RWPE1 (cell line): ENCODE measurements around the gene CACFD1.
"Not testable (repeated sequence)": the region's sequence is repeated elsewhere in the genome, so short reads cannot be mapped to it uniquely, and the experiment has no call there.

Experiments used
- CTCF ChIA-PET: fragments of 350-600 bp; sonication (Branson Sonifier 250); formaldehyde crosslinking; extraction: SDS; loops from one replicate; lab custom pipeline; 2021; lab: Yijun Ruan, JAX
- POLR2A ChIA-PET: fragments of 400-600 bp; formaldehyde crosslinking; extraction: SDS; loops from one replicate; lab custom pipeline; 2020; ENCODE audit warnings: antibody characterized with exemption; ENCODE audit not compliant: low non-redundant PET; lab: Yijun Ruan, JAX
- DNase-seq: peaks from one replicate; pipeline ENCODE4 v3.0.0; 2012; ENCODE audit warnings: low spot score
- H3K27ac ChIP-seq: fragments of 450-650 bp; 2 replicates; pipeline ENCODE4 v1.5.1; 2017
- TF ChIP-seq, protein P1 (sequence below): fragments of 450-650 bp; conservative IDR thresholded peaks from 2 replicates; pipeline ENCODE4 v1.5.1; 2017; ENCODE audit warnings: low read depth, mild to moderate bottlenecking

The CACFD1 gene

DNA sequence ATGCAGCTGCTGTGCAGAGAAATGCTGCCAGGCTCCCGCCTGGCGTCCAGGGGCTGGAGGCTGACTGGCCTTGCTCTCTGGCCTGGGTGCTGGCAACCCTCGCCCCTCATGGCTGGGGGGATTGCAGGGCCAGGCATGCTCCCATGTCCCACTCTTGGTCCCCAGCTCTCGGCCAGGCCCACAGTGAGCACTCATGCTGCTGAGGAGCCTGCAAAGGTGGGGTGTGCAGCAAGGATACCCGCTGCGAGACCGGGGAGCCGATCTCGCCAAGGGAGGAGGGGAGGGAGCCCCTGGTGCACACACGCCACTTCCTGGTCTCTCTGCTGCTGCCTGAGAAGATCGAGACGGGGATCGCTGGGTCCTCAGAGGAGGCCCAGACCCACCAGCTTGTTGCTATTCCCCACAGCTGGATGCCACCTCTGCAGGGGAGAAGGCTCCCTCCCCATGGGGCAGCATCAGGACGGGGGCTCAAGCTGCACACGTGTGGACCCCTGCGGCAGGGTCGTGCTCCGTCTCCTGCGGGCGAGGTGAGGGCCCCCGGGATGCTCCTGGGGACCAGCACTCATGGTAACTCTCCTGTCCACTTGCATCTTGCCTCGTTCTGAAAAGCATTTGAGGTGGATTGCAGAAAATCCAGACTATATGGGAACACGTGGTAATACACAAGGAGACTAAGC lies 14.3 kb upstream of the CACFD1 start:
- CTCF ChIA-PET = no interaction called here

DNA sequence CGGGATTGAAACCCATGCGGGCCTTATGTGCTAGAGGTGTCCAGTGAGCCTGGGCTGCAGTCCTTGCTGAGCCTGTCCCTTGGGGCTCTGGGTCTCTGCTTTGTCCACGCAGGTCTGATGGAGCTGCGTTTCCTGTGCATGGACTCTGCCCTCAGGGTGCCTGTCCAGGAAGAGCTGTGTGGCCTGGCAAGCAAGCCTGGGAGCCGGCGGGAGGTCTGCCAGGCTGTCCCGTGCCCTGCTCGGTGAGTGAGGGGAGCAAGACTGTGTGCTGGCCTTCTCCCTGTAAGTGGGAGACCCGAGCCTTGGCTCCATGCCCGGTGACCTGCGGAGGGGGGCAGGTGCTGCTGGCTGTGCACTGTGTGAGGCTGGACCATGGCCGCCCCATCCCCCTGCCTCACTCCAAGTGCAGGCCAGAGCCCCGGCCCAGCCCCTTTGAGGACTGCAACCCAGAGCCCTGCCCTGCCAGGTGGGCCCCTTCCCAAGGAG lies 11.2 kb upstream of the CACFD1 start:
- TF ChIP-seq, protein P1, sequence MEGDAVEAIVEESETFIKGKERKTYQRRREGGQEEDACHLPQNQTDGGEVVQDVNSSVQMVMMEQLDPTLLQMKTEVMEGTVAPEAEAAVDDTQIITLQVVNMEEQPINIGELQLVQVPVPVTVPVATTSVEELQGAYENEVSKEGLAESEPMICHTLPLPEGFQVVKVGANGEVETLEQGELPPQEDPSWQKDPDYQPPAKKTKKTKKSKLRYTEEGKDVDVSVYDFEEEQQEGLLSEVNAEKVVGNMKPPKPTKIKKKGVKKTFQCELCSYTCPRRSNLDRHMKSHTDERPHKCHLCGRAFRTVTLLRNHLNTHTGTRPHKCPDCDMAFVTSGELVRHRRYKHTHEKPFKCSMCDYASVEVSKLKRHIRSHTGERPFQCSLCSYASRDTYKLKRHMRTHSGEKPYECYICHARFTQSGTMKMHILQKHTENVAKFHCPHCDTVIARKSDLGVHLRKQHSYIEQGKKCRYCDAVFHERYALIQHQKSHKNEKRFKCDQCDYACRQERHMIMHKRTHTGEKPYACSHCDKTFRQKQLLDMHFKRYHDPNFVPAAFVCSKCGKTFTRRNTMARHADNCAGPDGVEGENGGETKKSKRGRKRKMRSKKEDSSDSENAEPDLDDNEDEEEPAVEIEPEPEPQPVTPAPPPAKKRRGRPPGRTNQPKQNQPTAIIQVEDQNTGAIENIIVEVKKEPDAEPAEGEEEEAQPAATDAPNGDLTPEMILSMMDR = no peak
- no peak overlapping the region for H3K27ac ChIP-seq
- ChIA-PET POLR2A (no interaction called here), CTCF (no interaction called here)
- no peak for DNase-seq

More for the DNA sequence above, 14.3 kb upstream of the CACFD1 start:
- POLR2A ChIA-PET = no interaction called here
- H3K27ac ChIP-seq = no peak overlapping the region
- DNase-seq = no peak
- TF ChIP-seq, protein P1 = no peak

DNA sequence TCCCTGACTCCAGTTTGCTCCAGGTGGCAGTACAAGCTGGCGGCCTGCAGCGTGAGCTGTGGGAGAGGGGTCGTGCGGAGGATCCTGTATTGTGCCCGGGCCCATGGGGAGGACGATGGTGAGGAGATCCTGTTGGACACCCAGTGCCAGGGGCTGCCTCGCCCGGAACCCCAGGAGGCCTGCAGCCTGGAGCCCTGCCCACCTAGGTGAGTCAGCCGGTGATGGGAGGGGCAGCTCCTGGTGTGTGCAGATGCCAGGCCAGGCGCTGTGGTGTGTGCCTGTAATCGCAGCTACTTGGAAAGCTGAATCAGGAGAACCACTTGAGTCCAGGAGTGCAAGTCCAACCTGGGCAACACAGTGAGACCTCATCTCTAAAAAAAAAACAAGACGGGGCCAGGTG lies 10.0 kb upstream of the CACFD1 start:
- TF ChIP-seq, protein P1 = no peak
- POLR2A ChIA-PET = interaction anchor here (0.6 kb wide), 1 partner anchor 103 kb away, joined by 7 read pairs; no protein-coding TSS in a partner anchor
- CTCF ChIA-PET = interaction anchor here (0.7 kb wide), 1 partner anchor 29 kb away, joined by 3 read pairs; the partner anchor contains the start of gene SLC2A6
- DNase-seq = peak; percentile 94
- H3K27ac ChIP-seq = peak overlapping the region; percentile 37

DNA sequence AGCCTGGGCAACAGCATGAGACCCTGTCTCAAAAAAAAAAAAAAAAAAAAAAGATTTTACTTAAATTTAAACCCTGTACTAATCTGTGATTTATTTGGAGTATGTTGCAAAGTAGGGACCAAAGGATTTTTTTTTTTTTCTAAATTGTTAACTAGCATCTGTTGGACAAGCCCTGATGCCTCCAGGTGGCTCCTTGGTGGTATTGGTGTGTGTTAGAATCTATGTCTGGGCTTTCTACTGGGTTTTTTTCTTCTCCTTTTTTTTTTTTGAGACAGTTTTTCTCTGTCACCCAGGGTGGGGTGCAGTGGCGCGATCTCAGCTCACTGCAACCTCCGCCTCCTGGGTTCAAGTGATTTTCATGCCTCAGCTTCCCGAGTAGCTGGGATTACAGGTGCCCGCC lies 7.9 kb upstream of the CACFD1 start:
- POLR2A ChIA-PET, H3K27ac ChIP-seq, DNase-seq: not testable (repeated sequence)
- CTCF ChIA-PET = interaction anchor here (0.7 kb wide), 1 partner anchor 445 kb away, joined by 4 read pairs; no protein-coding TSS in a partner anchor

DNA sequence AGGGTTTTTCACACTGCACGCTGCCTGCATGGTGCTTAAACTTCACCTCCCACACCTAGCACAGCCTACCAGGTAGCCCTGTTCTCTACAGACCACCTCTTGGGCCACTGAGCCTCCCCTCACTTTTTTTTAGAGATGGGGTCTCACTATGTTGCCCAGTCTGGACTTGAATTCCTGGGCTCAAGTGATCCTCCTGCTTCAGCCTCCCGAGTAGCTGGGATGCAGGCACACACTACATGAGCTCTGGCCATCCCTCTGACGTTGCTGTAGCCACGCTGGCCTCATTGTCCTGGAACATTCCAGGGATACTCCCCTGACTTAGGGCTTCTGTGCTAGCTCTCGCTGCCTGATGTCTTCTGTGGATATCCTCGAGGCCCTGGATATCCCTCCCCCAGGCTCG lies 7.2 kb upstream of the CACFD1 start:
- no peak overlapping the region for H3K27ac ChIP-seq
- no peak for DNase-seq
- TF ChIP-seq, protein P1 = no peak
- POLR2A ChIA-PET = no interaction called here
- CTCF ChIA-PET = no interaction called here

DNA sequence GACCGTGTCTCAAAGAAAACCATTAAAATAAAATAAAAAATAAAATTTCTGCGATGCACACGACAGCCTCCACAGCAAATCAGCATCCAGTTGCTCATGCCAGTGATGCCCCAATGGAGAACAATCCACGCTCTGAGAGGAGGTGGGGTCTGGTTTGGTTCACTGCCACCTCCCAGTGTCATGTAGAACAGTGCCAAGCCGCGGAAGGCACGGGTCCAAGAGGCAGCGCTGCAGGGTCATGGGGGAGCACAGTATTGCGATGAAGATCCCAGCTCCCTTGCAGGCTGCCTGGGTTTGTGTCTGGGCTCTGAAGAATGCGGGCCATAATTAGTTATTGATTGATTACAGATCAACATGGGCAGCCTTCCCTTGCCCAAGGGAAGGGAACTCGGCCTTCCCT lies 6.1 kb upstream of the CACFD1 start:
- TF ChIP-seq, protein P1 = no peak
- no peak for DNase-seq
- POLR2A ChIA-PET = no interaction called here
- CTCF ChIA-PET = interaction anchor here (0.9 to 1.5 kb wide), 2 partner anchors 33 to 171 kb away, joined by 5 read pairs; no protein-coding TSS in a partner anchor
- H3K27ac ChIP-seq = no peak overlapping the region

DNA sequence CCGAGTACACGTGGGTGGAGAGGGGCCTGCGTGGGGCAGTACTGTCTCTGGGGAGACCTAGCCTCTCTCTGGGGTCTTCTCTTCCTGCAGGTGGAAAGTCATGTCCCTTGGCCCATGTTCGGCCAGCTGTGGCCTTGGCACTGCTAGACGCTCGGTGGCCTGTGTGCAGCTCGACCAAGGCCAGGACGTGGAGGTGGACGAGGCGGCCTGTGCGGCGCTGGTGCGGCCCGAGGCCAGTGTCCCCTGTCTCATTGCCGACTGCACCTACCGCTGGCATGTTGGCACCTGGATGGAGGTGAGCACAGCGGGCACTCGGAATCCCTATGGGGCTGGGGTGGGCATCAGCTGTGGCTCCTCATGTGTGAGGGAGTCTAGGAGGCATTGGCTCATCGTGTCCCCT lies 5.5 kb upstream of the CACFD1 start:
- H3K27ac ChIP-seq = no peak overlapping the region
- ChIA-PET POLR2A (interaction anchor here (0.5 kb wide), 1 partner anchor 36 kb away, joined by 3 read pairs; no protein-coding TSS in a partner anchor), CTCF (interaction anchor here (0.9 to 1.5 kb wide), 2 partner anchors 32 to 172 kb away, joined by 5 read pairs; no protein-coding TSS in a partner anchor)
- TF ChIP-seq, protein P1 = no peak
- DNase-seq = no peak
